Hepatocyte (in vitro differentiated cells): ENCODE measurements around the gene CNNM4. TPM values are rescaled to one million over a fixed set of nuclear protein-coding genes. Genes with fewer than 3 reads are reported as not detected.

ENCODE experiments used
- DNase-seq: peaks from one replicate; pipeline ENCODE4 v3.0.0-alpha.2; 2016; ENCODE audit warnings: low spot score
- H2AFZ ChIP-seq: fragments of 200-600 bp; sonication (generic); 2 replicates; pipeline ENCODE4 v1.6.0; 2016; ENCODE audit warnings: antibody characterized with exemption, mild to moderate bottlenecking
- H3K27ac ChIP-seq: fragments of 200-600 bp; sonication (generic); 2 replicates; pipeline ENCODE4 v1.5.1; 2016; ENCODE audit warnings: mild to moderate bottlenecking
- H3K27me3 ChIP-seq: fragments of 200-600 bp; sonication (generic); 2 replicates; pipeline ENCODE4 v1.6.1; 2016
- H3K36me3 ChIP-seq: fragments of 200-600 bp; sonication (generic); replicated peaks from 2 replicates; pipeline ENCODE4 v1.5.1; 2016; ENCODE audit warnings: low read depth; ENCODE audit not compliant: insufficient read depth
- H3K4me1 ChIP-seq: fragments of 200-600 bp; sonication (generic); 2 replicates; pipeline ENCODE4 v1.5.1; 2016; ENCODE audit warnings: mild to moderate bottlenecking, moderate library complexity; ENCODE audit not compliant: insufficient read depth
- H3K4me2 ChIP-seq: fragments of 200-600 bp; sonication (generic); 2 replicates; pipeline ENCODE4 v1.6.0; 2016
- H3K4me3 ChIP-seq: fragments of 200-600 bp; sonication (generic); 2 replicates; pipeline ENCODE4 v1.5.1; 2016; ENCODE audit warnings: mild to moderate bottlenecking
- H3K79me2 ChIP-seq: fragments of 200-600 bp; sonication (generic); 2 replicates; pipeline ENCODE4 v1.6.0; 2017; ENCODE audit warnings: mild to moderate bottlenecking
- H3K9me2 ChIP-seq: fragments of 200-600 bp; sonication (generic); replicated peaks from 2 replicates; pipeline ENCODE4 v1.6.0; 2017; ENCODE audit warnings: mild to moderate bottlenecking; ENCODE audit not compliant: insufficient read depth
- H3K9me3 ChIP-seq: fragments of 200-600 bp; sonication (generic); 2 replicates; pipeline ENCODE4 v1.5.1; 2016; ENCODE audit warnings: low read depth, mild to moderate bottlenecking
- H4K20me1 ChIP-seq: fragments of 200-600 bp; sonication (generic); 2 replicates; pipeline ENCODE4 v1.6.0; 2016; ENCODE audit warnings: mild to moderate bottlenecking; ENCODE audit not compliant: insufficient read depth, poor library complexity, severe bottlenecking
- EZH2 ChIP-seq: fragments of 200-600 bp; sonication (generic); IDR thresholded peaks from 2 replicates; pipeline ENCODE4 v1.6.1; 2016; ENCODE audit warnings: antibody characterized with exemption, mild to moderate bottlenecking, borderline replicate concordance
- EZH2phosphoT487 ChIP-seq: fragments of 200-600 bp; sonication (generic); IDR thresholded peaks from one replicate; pipeline ENCODE4 v1.6.1; 2018; ENCODE audit warnings: antibody characterized with exemption, mild to moderate bottlenecking, low read depth, moderate library complexity; ENCODE audit not compliant: unreplicated experiment, severe bottlenecking
- WGBS: methylation state at CpG from one replicate; pipeline ENCODE4 v1.1.6; 2016; ENCODE audit warnings: low lambda C conversion rate; ENCODE audit errors: missing lambda C conversion rate; 5-methylcytosine and 5-hydroxymethylcytosine counted together
- polyA plus RNA-seq: library from polyadenylated mRNA; unstranded; fragments of >200 nt; fragmentation: Nextera tagmentation; extraction: Ambion mirVana; gene quantifications from 2 replicates; pipeline ENCODE4 v1.2.1, GENCODE V29; 2016
- total RNA-seq: library from RNA; depleted of rRNA; stranded (reverse); fragments of >200 nt; gene quantifications from 2 replicates; pipeline ENCODE4 v1.2.3, GENCODE V29; 2014
- TF ChIP-seq, protein P1 (sequence below): fragments of 200-600 bp; sonication (generic); IDR thresholded peaks from 2 replicates; pipeline ENCODE4 v1.5.1; 2016; ENCODE audit warnings: antibody characterized with exemption, mild to moderate bottlenecking; ENCODE audit not compliant: poor library complexity

The CNNM4 gene
- total and polyA plus RNA-seq, 2 experiments from 2014 or later: 8.8 to 10.8 TPM

DNA sequence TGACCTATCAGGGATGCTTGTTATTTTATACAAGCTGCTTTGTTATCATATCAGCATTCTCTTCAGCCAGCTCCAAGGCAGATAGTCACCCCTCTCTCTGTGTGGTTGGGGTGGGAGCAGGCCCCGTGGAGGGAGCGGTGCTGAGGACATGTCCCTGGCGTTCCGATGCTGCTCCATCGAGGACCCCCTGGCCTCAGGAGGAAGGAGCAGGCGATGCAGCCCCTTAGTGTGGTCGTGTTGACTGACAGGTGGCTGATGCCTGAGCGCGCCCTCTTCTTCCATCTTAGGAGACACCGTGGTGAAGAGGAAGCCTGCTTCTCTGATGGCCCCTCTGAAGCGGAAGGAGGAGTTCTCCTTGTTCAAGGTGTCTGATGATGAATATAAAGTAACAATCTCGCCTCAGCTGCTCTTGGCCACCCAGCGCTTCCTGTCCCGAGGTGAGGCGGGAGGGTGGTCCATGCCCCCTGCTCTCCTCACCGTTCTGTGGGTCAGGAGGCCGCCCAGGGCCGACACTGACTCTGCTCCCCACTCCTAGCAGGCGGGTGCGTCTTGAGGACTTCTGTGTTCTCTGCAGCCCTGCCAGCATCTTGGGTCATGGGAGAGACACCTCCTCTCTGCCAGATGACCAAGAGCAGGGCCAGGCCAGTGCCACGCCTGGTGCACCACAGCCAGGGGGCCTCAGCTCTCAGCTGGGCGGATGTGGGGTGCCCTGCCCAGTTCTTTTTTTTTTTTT is 66.0 kb downstream of the CNNM4 start:
- Histone ChIP-seq H4K20me1 (peaks cover 20% of the 10 kb centered on the region), H3K4me2 (no peak overlapping the region), H2AFZ (no peak overlapping the region), H3K9me3 (no peaks in the 10 kb centered on the region), H3K36me3 (no peaks in the 10 kb centered on the region), H3K9me2 (no peaks in the 10 kb centered on the region), H3K4me1 (peaks cover 19% of the 10 kb centered on the region), H3K79me2 (peaks cover 46% of the 10 kb centered on the region), H3K27me3 (no peaks in the 10 kb centered on the region), H3K27ac (no peak overlapping the region), H3K4me3 (no peak overlapping the region)
- TF ChIP-seq, protein P1, sequence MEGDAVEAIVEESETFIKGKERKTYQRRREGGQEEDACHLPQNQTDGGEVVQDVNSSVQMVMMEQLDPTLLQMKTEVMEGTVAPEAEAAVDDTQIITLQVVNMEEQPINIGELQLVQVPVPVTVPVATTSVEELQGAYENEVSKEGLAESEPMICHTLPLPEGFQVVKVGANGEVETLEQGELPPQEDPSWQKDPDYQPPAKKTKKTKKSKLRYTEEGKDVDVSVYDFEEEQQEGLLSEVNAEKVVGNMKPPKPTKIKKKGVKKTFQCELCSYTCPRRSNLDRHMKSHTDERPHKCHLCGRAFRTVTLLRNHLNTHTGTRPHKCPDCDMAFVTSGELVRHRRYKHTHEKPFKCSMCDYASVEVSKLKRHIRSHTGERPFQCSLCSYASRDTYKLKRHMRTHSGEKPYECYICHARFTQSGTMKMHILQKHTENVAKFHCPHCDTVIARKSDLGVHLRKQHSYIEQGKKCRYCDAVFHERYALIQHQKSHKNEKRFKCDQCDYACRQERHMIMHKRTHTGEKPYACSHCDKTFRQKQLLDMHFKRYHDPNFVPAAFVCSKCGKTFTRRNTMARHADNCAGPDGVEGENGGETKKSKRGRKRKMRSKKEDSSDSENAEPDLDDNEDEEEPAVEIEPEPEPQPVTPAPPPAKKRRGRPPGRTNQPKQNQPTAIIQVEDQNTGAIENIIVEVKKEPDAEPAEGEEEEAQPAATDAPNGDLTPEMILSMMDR: no peak
- no peak for TF ChIP-seq EZH2phosphoT487
- WGBS: 97% methylated on average over 22 of the region's 22 CpGs
- DNase-seq: no peak

DNA sequence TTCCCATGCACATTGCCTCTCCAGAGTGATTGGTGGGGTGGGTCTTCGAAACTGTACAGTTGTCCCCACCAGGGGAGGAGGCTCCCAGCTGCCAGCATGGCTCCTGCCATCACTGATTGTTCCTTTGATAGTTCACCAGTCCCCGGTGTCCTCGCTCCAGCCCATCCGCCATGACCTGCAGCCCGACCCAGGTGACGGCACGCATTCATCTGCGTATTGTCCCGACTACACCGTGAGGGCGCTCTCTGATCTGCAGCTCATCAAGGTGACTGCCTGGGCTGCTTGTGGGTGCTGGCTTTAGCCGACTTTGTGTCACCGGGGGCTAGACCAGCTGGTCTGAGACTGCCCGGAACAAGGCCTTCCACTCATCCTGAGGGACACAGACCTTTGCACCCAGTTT is 67.7 kb downstream of the CNNM4 start:
- DNase-seq: no peak
- WGBS: 98% methylated on average over 14 of the region's 14 CpGs
- H3K4me1 ChIP-seq: peaks cover 23% of the 10 kb centered on the region
- H3K9me2 ChIP-seq: no peaks in the 10 kb centered on the region
- no peaks in the 10 kb centered on the region for H3K27me3 ChIP-seq
- no peaks in the 10 kb centered on the region for H3K9me3 ChIP-seq
- no peak overlapping the region for H3K4me3 ChIP-seq
- peaks cover 28% of the 10 kb centered on the region for H3K79me2 ChIP-seq
- H3K36me3 ChIP-seq: no peaks in the 10 kb centered on the region
- no peak overlapping the region for H2AFZ ChIP-seq
- peaks cover 4% of the 10 kb centered on the region for H4K20me1 ChIP-seq
- no peak overlapping the region for H3K4me2 ChIP-seq
- no peak overlapping the region for H3K27ac ChIP-seq
- TF ChIP-seq EZH2 (no peak), EZH2phosphoT487 (no peak)
- TF ChIP-seq, protein P1: no peak

DNA sequence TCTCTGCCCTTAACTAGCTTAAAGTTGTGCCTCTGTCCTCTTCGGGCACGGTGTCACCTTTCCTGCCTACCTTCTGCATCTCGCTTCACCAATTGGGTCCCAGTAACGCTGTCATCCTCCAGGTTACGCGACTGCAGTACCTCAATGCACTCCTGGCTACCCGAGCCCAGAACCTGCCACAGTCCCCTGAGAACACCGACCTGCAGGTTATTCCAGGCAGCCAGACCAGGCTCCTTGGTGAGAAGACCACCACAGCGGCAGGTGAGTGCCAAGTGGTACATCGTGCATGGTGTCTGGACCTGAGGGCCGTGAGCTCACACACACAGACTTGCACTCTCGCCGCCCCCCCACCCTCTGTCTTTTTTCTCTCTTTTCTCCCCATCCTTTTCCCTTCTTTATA is 68.2 kb downstream of the CNNM4 start:
- Histone ChIP-seq H3K4me2 (no peak overlapping the region), H3K27ac (no peak overlapping the region), H3K9me2 (no peaks in the 10 kb centered on the region), H3K4me1 (peaks cover 18% of the 10 kb centered on the region), H3K9me3 (no peaks in the 10 kb centered on the region), H3K36me3 (no peaks in the 10 kb centered on the region), H3K4me3 (no peak overlapping the region), H3K27me3 (no peaks in the 10 kb centered on the region), H3K79me2 (peaks cover 24% of the 10 kb centered on the region), H4K20me1 (no peaks in the 10 kb centered on the region), H2AFZ (no peak overlapping the region)
- TF ChIP-seq EZH2 (no peak), EZH2phosphoT487 (no peak)
- TF ChIP-seq, protein P1: no peak
- WGBS: 96% methylated on average over 13 of the region's 13 CpGs
- no peak for DNase-seq
